GM18499 (cell line): Measurements from ENCODE around the gene SELENOW.
"Not testable (repeated sequence)": the region's sequence is repeated elsewhere in the genome, so short reads cannot be mapped to it uniquely, and the experiment has no call there.

Experiments
- ATAC-seq: cut with Tn5 transposase; IDR thresholded peaks from one replicate; pipeline ENCODE4 v1.9.1; 2021; ENCODE audit warnings: moderate number of reproducible peaks; ENCODE audit not compliant: insufficient read depth, unreplicated experiment

SELENOW gene

GRCh38 chr19:47755762-47756626 lies 22.5 kb upstream of the SELENOW start:
- ATAC-seq = no peak

GRCh38 chr19:47756627-47756929 lies 21.9 kb upstream of the SELENOW start:
- ATAC-seq = no peak

GRCh38 chr19:47756953-47757608 lies 21.4 kb upstream of the SELENOW start:
- ATAC-seq = no peak

- ATAC-seq = no peak
Measured at GRCh38 chr19:47757617-47758442, 20.7 kb upstream of the SELENOW start.

DNA sequence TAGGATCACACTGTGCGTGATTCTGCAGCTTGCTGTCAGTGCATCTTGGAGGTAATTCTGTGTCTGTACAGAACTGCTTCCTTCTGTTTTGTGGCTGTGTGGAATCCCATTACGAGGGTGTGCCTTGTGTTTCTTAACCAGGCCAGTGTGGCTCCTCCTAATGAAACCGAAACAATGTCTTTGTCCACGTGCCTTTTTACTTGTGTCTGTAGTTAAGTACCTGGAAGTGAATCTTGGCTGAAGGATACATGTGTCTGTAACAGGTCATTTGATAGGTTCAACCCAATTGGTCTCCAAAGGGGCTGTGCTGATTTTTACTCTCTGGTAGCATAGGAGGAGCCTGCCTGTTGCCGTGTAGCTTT lies 20.1 kb upstream of the SELENOW start:
- ATAC-seq = no peak

GRCh38 chr19:47760632-47760999 lies 17.9 kb upstream of the SELENOW start:
- ATAC-seq = no peak

DNA sequence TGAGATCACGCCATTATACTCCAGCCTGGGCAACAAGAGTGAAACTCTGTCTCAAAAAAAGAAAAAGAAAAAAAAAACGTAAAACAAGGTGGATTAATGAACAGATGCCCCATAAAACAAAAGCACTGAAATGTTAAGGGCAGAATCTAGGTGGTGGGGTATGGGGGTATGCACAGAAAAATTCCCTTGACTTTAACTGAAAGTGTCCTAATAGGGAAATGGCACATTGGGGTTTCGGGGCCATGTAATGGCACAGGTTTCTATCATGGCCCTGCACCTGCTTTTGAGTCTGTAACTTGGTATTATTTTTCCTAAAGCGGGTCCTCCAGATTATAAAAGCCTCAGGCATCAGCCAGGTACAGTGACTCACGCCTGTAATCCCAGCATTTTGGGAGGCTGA lies 16.9 kb upstream of the SELENOW start:
- no peak for ATAC-seq

DNA sequence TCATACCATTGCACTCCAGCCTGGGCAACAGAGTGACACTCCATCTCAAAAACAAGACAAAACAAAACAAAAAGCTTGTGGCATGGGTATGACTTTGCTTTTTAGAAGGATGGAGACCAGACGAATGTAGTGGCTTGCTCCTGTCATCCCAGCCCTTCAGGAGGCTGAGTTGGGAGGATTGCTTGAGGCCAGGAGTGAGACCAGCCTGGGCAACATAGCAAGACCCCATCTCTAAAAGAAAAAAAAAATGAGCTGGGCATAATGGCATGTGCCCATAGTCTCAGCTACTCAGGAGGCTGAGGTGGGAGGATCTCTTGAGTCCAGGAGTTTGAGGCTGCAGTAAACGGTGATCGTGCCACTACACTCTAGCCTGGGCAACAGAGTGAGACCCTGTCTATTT lies 16.4 kb upstream of the SELENOW start:
- no peak for ATAC-seq

DNA sequence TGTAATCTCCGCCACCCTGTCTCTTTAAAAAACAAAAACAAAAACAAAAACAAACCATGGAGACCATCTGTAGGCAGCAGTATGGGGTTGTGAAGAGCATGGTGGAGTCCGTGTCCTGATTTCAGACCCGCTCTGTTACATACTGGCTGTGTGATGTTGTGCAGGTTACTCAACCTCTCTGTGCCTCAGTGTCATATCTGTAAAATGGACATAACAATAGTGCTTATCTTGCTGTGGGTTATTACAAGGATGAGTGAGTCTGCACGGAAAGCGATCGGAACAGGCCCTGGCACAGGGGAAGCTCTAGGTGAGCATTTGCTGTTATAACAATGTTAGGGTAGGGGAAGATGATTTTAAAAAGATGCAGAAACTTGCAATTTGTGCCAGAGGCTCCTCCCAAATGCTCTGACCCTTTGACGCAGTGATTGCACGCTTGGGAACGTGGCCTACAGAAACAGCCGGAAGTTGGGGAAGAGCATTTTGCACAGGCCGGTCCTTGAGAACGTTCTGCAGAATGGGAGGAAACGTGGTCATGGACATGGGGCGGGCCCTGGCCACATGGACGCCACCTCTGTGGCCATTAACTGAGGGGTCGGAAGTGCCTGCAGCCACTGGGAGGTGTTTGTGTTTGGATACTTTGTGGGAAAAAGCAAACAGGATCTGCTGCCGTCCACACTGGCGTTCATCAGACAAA lies 15.7 kb upstream of the SELENOW start:
- ATAC-seq = no peak

- ATAC-seq = not testable (repeated sequence)
Measured at GRCh38 chr19:47764705-47765104, 13.8 kb upstream of the SELENOW start.

DNA sequence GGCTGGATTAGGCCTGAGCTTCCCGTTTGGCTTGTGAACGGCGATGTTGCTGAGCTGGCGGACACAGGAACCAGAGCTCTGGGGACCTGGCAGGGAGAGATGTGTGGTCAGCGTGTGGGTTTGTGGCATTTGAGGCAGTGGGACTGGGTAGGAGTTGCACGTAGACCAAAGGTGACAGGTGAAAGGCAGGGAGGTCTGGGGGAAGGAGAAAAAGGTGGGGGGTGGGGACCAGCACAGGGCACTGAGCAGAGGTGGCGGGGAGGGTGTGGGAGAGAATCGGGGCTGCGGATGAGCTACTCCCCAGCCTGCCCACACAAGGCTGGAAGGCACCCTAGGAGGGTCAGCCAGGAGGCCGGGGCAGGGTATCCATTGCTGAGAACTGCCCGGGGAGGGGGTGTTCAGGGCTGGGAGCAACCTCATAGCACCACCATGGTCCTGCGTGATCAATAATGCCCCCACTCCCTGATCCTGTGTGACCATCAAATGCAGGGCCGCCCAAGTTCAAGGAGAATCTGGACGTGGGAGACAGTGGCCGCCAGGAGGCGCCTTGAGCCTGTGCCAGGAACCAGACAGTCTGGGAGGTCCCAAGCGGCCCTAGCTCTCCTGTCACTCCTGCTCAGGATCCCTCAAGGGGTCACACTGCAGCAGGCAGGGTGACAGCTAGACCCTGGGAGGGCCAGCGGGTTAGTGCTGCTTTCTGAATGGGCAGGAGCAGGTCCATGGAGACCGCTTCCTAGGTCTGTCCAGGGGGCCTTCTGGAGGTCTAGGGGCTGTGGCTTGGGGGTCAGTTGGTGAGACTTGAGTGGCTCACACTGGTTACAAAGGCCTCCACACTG lies 12.8 kb upstream of the SELENOW start:
- no peak for ATAC-seq

DNA sequence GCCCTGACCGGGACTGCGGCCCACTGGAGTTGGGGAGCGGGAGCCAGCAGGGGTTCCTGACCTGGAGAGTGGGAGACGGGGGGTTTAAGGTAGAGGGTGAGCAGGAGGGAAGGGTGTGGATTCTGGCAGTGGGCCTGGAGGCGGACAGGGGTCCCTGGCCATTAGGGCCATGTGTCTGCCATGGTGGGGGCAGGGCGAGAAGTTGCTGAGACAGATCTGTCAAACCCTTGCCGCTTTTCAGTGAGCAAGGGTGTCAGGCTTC lies 12.2 kb upstream of the SELENOW start:
- no peak for ATAC-seq

DNA sequence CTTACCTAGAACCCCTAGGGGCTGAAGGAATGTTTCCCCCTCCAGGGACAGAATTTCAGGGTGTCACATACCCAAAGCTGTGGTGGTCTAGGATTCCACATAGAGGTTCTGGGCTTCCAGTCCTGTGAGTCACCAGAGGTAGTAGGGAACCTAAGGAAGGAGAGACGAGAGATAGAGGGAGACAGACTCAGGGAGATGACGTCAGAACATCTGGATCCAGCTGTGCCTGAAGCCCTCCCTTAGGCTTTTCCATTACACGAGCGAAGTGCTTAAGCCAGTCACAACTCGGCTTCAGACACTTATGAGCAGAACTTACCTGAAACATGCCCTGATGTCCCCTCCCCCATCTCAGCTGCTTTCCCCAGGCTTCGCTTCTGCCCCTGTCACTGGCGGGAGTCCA lies 11.8 kb upstream of the SELENOW start:
- no peak for ATAC-seq

GRCh38 chr19:47767349-47767748 lies 11.2 kb upstream of the SELENOW start:
- no peak for ATAC-seq

GRCh38 chr19:47768604-47769003 lies 9.9 kb upstream of the SELENOW start:
- ATAC-seq = no peak

GRCh38 chr19:47769534-47769933 lies 9.0 kb upstream of the SELENOW start:
- ATAC-seq = no peak

DNA sequence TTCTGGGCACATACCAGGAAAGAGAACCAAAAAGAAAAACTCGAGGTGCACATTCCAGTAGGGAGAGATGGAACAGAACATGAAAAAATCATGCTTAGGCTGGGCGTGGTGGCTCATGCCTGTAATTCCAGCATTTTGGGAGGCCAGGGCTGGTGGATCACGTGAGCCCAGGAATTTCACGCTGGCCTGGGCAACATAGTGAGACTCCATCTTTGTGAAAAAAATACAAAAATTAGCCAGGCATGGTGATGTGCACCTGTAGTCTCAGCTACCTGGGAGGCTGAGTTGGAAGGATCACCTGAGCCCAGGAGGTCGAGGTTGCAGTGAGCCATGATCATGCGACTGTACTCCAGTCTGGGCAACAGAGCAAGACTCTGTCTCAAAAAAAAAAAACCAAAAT lies 7.2 kb upstream of the SELENOW start:
- ATAC-seq = not testable (repeated sequence)

GRCh38 chr19:47776568-47776967 lies 1.9 kb upstream of the SELENOW start:
- ATAC-seq = no peak

DNA sequence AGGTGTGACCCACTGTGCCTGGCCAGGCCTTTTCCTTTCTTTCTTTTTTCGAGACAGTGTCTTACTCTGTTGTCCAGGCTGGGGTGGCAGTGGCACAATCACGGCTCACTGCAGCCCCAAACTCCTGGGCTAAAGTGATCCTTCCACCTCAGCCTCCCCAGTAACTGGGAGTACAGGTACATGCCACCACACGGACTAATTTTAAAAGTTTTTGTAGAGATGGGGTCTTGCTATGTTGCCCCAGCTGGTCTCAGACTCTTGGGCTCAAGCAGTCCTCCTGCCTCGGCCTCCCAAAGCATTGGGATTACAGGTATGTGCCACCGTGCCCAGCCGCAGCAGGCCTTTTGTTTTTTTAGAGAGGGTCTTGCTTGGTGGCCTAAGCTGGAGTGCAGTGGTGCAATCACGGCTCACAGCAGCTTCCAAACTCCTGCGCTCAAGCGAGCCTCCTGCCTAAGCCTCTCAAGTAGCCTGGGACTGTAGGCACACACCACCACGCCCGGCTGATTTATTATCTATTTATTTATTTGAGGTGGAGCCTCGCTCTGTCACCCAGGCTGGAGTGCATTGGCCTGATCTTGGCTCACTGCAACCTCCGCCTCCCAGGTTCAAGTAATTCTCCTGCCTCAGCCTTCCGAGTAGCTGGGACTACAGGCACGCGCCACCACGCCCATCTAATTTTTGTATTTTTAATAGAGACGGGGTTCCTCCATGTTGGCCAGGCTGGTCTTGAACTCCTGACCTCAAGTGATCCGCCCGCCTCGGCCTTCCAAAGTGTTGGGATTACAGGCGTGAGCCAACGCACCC lies 1.1 kb upstream of the SELENOW start:
- not testable (repeated sequence) for ATAC-seq
